ENCODE data around the gene SELE.
"Not testable (repeated sequence)": the region's sequence is repeated elsewhere in the genome, so short reads cannot be mapped to it uniquely, and the experiment has no call there.

Gene SELE

DNA sequence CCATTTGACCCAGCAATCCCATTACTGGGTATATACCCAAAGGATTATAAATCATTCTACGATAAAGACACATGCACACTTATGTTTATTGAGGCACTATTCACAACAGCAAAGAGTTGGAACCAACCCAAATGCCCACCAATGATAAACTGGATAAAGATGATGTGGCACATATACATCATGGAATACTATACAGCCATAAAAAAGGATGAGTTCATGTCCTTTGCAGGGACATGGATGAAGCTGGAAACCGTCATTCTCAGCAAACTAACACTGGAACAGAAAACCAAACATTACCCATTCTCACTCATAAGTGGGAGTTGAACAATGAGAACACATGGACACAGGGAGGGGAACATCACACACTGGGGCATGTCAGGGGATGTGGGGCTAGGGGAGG, 18.8 kb downstream of the SELE start:
- not testable (repeated sequence) for DNase-seq

DNA sequence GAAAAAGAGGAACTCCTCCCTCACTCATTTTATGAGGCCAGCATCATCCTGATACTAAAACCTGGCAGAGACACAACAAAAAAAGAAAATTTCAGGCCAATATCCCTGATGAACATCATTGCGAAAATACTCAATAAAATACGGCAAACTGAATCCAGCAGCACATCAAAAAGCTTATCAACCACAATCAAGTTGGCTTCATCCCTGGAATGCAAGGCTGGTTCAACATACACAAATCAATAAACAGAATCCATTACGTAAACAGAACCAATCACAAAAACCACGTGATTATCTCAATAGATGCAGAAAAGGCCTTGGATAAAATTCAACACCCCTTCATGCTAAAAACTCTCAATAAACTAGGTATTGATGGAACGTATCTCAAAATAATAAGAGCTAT, 20.8 kb downstream of the SELE start:
- DNase-seq, result not testable (repeated sequence)

DNA sequence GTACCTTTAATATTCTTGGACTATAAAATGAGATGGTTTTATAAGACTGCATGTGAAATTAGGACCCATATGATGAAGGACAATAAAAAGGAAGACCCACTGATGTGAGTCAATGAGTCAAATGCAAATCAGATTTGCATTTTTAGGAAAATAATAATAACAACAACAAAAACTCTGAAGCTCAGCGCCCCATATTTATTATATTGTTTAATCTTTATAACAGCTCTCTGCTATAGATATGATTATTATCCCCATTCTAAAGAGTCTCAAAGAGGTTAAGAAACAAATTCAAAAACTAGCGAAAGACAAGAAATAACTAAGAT, 21.6 kb downstream of the SELE start:
- no peak for DNase-seq

DNA sequence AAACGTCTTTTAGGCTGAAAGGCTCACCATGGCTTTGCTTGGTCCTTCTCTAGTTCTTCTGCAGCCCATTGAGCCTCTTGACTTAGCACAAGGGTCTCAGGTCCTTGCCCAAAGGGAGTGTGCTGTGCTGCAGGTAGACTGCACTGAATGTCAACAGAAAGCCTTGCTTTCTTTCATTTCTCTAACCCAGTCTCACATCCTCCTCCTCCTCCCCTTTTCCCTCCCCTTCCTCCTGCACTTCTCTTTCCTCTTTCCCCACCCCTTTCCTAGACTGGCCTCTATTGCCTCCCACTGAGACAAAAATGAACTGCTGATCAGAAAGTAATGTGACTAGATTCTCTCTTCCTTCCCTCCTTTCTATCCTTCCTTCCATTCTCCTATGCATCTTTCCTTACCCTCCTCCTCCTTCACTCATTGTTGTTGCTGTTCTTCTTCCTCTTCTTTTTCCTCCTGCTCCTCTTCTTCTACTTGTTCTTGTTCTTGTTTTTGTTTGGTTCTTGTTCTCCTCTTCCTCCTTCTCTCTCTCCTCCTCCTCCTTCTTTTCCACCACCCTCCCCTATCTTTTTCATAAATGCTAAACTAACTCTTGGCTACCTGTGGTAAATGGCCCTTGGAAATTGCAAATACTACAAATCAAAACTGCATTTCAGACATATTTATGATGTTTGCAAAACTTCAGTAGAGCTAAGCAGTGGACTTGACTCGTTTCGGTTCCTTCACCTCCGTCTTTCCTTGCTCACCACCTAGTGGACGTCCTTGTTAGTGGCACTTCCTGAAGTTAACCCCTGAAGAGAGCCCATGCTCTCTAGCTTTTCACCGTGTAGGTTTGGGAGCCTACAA, 22.2 kb downstream of the SELE start, which contains the start of gene SELL:
Gene SELL (minus strand): TSS at position 152 of the 840 bp plus-strand sequence. CDS start 122 bp downstream, at position 30.
- DNase-seq, result peak; percentile 82

DNA sequence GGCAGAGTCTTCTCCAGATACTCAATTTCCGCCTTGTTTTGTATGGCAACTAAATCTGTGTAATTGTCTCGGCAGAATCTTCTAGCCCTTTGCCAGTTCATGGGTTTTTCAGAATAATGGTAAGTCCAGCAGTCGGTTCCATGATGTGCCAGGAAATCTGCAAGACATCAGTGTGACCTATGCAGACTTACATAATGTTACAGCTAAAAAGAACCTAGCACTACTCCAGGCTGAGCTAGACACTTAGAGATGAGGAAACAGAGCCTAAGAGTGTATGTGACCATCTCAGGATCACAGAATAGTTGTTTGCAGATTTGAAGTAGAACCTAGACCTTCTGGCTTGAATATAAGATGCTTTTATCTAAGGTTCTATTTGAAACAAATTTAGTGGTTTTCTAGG, 25.2 kb downstream of the SELE start:
- no peak for DNase-seq

DNA sequence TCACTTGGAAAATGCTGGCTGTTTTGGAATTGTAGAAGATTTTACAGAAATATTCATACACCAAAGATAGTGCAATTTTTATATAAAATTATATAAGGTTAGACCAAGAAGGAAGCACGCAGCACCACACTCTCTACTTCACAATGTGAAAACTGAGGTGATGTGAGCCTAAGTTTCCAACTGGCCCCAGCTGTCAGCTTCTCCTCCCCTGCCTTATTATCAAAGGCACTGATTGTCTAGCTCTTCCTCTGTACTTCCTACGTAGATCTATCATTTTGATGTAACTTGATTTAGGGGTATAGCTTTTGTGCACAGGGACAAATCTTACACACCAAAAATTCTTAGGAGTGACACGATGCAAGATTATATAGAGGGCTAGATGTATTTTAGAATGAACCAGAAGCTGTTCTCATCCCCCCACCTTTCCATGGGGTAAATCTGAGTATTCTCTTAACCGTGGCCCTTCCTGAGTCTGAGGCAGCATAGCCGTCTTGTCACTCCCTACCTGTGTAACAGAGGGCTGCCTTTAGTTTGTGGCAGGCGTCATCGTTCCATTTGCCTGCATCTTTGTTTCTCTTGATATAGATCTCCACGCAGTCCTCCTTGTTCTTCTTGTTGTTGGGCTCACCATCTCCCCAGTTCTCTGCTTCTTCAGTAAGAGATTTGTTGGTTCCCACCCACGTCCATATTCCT, 25.8 kb downstream of the SELE start:
- DNase-seq, result no peak

DNA sequence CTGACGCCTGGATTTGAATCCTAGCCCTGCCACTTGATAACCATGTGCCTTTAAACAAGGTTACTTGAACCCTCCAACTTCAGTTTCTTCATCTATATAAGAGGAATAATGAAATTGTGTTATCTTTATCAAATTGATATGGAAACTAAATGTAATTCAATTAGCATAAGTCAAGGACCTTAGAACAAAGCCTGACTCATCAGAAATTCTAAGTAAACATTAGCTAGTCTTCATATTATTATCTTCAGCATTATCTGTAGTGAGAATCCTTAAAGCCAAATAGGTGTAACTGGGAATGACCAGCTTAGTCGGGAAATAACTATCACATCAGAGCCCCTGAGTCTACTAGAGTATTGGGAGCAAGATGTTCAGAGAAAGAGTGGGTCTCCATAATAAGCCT, 29.1 kb downstream of the SELE start:
- DNase-seq, result no peak

DNA sequence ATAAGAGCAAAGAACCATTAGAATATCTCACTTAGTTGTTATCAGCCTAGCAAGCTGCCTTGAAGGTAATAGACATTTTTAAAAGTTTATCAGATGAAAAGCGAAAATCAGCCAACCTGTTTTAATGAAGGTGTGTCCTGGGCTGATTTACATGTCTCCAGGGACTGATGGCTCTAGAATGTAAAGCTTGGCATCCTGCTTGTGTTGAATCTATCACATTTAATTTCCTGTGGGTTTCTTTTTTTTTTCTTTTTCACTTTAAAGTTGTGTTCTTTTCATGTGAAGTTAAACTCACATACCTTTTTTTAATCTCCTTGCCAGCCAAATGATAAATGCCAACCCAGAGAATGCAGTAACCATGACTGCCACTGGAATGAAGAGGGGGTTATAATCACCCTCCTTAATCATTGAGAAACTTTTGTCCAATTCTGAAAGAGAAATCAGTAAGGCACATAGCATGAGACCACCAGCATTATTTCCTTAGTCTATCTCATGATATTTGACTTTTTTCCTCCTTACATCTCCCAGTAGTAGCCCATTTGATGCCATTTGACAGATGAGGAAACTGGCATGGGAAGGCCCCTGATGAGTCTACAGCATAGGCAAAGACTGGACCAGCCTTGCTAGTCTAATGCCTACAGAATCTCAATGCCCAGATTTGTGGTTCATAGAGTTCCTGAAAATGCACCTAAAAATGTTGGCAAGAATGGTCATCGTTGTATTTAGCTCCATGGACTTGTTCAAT, 32.4 kb downstream of the SELE start:
- DNase-seq, result no peak

DNA sequence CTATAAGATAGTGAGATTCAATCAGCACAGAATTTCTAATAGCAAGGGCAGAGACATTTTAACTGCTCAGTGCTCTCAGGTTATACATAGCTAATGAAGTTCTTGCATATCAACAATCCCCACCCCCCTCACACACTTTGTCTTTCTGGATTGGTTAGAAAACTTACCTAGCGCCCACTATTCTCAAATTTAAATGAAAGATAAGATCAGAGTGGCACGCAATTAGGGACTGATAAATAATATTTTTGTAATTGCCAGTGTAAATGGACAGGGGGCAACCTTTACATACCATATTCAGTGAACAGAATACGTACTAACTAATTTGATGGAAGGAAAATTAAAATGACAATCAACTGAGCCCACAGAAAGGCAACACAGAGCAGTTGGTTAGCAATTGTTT, 34.2 kb downstream of the SELE start:
- DNase-seq, result no peak

DNA sequence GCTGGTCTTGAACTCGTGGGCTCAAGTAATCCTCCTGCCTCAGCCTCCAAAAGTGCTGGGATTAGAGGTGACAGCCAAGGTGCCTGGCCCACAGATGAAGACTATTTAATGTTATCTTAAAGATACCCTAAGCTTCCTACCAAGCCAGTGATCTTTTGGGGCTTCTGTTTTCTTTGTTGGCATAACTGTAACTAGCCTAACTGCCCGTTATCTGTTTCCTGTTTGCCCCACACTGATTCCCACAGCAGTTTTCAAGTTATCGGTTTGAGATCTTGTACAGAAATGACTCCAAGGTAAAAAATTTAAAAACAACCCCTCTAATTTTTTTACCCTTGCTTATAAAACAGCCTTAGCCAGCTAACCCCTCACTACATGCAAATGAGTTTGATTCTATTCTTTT, 34.9 kb downstream of the SELE start:
- no peak for DNase-seq

DNA sequence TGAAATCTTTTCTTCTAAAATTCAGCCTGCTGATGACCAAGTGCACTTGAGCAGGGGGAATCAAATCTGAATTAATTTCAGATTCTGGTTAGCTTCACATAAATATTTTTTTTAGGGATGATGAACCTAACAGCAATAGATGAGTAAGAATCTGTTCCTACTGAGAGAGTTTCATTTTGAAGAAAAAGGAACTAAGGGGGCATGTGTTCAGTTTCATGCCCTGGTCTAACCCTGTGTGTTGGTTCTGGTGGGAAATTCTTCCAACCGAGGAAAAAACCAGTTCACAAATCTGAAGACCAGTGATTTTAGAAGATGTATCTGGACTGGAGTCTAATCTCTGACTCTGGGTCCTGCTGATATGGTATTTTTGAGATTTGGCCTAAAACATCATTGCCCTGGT, 36.1 kb downstream of the SELE start:
- no peak for DNase-seq

DNA sequence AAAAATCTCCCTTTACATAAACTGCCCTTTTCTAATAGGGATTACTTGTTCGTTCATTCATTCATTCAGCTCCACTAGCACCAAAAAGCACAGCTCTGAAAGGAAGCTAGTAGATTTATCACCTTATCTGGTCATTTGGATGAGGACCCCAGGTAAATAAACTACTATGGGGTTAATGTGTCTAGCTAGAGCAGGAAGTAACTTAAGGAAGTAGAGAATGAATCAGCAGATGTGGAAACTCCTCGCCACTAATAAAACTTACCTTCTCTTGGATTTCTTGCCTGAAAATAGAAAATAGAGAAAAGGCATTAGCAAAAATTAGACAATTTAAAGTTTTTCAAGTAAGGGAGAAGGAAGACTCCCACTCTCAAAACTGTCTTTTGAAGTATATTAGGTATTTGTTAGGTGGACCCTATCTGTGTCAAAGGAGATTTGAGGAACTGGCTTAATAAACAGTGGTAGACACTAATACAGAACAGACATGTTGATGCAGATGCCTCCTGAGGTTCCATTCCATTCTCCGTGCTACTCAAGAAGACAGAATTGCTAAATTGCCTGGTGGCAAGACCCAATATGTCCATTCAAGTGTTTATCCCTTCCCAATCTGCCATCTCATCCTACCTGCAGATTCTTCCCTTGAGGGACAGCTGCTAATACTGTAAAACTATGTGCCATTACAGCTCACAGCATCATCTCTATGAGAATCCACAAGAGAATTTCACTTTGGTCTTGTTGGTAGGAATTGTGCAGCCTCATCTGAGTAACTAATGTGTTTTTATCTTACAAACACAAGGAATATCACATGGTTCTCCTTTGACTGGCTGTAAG, 37.4 kb downstream of the SELE start:
- no peak for DNase-seq

DNA sequence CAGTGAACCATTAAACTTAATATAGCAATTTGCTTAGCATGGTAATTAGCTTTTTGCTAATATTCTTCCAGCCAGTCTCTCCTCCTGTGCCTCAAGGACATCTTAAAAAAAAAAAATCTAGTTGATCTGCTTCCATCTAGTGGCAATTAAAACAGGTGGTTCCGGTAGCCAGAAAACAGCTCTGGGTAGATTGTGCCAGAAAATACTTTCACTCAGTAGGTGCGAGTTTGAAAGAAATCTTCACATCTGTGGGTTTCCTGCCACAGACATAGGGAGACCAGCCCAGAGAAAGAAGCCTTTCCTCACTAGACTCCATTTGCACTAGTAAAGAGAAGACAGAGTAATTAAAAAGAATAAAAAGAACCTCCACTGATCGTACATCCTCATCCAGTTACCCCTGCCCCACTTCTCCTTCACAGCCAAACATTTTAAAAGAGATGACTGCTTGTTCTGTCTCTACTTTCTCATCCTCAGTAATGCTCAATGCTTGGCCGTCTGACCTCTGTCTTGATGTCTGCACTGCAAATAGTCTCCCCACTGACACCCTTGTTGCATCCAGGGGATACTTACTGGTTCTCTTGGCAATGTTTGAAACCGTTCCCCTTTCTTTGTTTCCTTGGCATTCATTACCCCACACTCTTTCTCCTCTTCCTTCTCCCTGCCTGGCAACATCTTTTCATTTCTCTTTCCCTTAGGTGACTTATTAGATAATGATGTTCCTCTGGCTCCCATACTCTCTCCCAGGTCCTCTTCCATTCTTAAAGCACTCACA, 39.4 kb downstream of the SELE start:
- DNase-seq, result no peak

DNA sequence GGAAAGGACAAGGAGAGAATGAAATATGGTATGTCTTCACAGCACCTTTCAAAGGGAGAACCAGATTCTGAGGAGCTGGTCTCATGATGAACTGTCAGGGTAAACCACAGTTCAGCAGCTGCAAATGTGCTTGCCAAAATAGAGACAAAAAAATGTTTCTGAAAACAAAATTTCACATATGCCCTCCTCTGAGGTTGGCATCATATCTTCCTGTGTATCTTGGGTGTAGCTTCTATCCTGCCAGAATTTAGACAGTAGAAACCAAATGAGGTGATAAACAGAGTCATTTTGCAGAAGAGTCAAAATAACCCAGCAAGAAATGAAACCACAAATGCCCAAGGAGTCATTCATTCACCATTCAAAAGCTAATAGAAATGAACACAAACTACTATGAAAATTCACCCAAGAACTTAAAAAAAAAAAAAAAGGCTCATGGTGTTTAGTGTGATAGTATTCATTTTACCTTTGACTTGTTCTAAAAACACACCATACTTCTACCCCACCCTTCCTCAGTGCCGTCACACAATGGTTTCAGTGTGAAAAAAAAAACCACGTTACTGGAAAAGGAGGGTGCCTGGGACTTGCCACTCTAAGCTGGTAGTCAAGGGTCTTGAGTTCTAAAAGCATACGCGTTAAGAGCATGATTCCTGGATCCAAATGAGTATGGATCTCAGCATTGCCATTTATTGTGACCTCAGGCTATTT, 41.0 kb downstream of the SELE start:
- no peak for DNase-seq

DNA sequence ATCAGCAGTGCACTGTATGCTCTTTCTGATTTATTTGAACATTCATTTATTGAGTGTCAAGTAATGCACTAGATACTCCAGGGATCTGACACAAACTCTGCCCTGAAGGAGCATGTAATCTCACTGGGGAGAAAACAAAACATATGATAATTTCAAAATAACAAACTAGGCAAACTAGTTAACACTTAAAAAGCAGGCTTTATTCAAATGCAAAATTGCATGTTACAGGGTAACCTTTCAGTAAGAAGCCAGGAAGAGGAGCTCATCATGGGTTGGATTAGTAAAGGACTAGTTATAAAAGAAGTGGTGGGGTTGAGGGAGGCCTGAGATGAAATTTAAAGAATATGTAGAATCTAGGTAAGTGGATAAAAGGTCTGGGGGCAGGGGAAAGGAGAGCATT, 43.4 kb downstream of the SELE start:
- DNase-seq, result no peak

DNA sequence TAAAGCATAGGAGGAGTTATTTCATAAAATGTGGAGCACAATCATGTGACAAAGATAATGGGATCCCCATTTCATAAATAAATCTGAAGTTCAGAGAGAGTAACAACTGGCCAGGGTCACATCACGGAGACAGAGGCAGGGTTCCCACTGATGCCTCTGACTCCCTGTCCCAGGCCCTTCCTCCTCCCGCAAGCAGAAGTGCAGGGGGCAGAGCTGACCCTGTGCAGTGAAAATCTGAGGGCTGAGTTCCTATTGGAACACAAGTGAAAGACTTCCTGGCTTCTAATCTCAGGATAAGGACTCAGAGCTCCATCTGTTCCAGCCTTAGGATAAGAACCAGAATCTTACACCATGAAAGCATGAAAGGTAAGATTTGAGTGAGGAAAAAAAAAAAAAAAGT, 44.5 kb downstream of the SELE start:
- no peak for DNase-seq

DNA sequence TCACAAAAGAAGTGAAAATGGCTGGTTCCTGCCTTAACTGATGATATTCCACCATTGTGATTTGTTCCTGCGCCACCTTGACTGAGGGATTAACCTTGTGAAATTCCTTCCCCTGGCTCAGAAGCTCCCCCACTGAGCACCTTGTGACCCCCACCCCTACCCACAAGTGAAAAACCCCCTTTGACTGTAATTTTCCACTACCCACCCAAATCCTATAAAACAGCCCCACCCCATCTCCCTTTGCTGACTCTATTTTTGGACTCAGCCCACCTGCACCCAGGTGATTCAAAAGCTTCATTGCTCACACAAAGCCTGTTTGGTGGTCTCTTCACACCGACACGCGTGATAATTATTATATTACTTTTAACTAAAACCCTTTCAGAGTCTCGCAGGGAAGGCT, 45.5 kb downstream of the SELE start:
- DNase-seq, result not testable (repeated sequence)

DNA sequence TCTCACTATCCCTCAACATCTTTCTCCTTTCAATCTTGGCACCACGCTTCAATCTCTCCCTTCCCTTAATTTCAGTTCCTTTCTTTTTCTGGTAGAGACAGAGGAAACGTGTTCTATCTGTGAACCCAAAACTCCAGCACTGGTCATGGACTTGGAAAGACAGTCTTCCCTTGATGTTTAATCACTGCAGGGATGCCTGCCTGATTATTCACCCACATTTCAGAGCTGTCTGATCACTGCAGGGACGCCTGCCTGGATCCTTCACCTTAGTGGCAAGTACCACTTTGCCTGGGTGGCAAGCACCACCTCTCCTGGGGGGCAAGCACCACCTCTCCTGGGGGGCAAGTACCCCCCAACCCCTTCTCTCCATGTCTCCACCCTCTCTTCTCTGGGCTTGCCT, 50.2 kb downstream of the SELE start:
- no peak for DNase-seq

DNA sequence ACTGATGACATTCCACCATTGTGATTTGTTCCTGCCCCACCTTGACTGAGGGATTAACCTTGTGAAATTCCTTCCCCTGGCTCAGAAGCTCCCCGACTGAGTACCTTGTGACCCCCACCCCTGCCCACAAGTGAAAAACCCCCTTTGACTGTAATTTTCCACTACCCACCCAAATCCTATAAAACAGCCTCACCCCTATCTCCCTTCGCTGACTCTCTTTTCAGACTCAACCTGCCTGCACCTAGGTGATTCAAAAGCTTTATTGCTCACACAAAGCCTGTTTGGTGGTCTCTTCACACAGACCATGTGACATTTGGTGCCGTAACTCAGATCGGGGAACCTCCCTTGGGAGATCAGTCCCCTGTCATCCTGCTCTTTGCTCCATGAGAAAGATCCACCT, 50.7 kb downstream of the SELE start:
- not testable (repeated sequence) for DNase-seq

DNA sequence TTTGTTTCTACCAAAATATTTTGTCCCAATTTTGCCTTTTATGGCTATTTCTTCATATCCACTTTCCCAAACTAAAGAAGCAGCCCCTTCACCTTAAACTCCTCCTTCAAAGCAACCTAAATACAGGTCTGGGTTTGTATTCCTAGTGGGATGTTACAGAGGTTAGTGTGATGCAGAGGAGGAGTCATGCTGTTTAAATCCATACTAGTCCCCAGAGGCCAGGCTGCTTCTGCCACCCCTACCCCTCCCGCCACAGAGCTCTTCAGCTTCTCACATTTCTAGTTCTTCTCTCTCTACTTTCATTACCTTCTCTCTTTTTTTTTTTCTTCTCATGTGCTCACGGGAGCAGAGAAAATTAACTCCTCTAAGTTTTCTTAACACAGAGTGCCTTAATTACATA, 51.8 kb downstream of the SELE start:
- DNase-seq, result no peak

DNA sequence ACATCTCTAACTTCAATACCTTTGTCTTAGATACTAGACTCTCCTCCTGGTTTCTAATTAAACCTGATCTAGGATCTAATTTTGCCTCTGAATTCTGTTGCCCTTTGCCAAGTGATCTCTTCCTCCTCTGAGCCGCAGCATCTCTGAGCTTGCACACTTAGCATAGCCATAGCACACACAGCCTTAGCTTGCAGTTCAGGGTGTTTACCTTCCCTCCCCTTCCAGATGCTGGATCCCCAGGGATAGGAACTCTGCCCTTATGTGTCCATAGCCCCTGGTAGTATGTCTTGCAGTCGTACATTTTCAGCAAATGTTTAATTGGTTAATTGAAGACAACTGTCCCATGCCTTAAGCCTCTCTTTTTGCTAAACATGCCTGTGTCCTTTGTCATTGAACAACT, 52.7 kb downstream of the SELE start:
- no peak for DNase-seq

Data from activated CD4-positive, alpha-beta T cell treated with anti-CD3 and anti-CD28 coated beads for 48 hours (primary cell).